T-helper 22 cell (primary cell): ENCODE data around the gene PRSS3.
"Not testable (repeated sequence)": the region's sequence is repeated elsewhere in the genome, so short reads cannot be mapped to it uniquely, and the experiment has no call there.

ENCODE experiments used
- DNase-seq: peaks from one replicate; pipeline ENCODE4 v3.0.0-alpha.2; 2020; ENCODE audit warnings: low read depth

PRSS3 gene

GRCh38 chr9:33795281-33795680 is at the start of gene PRSS3:
PRSS3 (plus strand) TSS chr9:33795561; CDS start chr9:33795574, 13 bp downstream.
- DNase-seq, result no peak

GRCh38 chr9:33748633-33749304 is 46.6 kb upstream of the PRSS3 start:
- no peak for DNase-seq

- DNase-seq, result not testable (repeated sequence)
These were observed 46.1 kb upstream of the PRSS3 start for GRCh38 chr9:33749305-33749654.

GRCh38 chr9:33750307-33750838 is 45.0 kb upstream of the PRSS3 start:
- DNase-seq, result no peak

- no peak for DNase-seq
These were observed 44.5 kb upstream of the PRSS3 start for GRCh38 chr9:33750839-33751339.

- no peak for DNase-seq
These were observed 43.7 kb upstream of the PRSS3 start for GRCh38 chr9:33751536-33752129.

GRCh38 chr9:33752130-33752637 is 43.2 kb upstream of the PRSS3 start:
- no peak for DNase-seq

- not testable (repeated sequence) for DNase-seq
These were observed 42.6 kb upstream of the PRSS3 start for GRCh38 chr9:33752789-33753188.

- not testable (repeated sequence) for DNase-seq
These were observed 35.7 kb upstream of the PRSS3 start for GRCh38 chr9:33759648-33760047.

GRCh38 chr9:33762343-33762742 is 33.0 kb upstream of the PRSS3 start:
- DNase-seq, result no peak

- not testable (repeated sequence) for DNase-seq
These were observed 31.7 kb upstream of the PRSS3 start for GRCh38 chr9:33763709-33764108.

GRCh38 chr9:33765411-33765810 is 29.9 kb upstream of the PRSS3 start:
- no peak for DNase-seq

- DNase-seq, result not testable (repeated sequence)
These were observed 25.0 kb upstream of the PRSS3 start for GRCh38 chr9:33770156-33770880.

- DNase-seq, result not testable (repeated sequence)
These were observed 22.2 kb upstream of the PRSS3 start for GRCh38 chr9:33773135-33773534.

- not testable (repeated sequence) for DNase-seq
These were observed 21.2 kb upstream of the PRSS3 start for GRCh38 chr9:33774074-33774659.

GRCh38 chr9:33776578-33776977 is 18.8 kb upstream of the PRSS3 start:
- no peak for DNase-seq

GRCh38 chr9:33778700-33779351 is 16.5 kb upstream of the PRSS3 start:
- DNase-seq, result no peak

- DNase-seq, result no peak
These were observed 15.1 kb upstream of the PRSS3 start for GRCh38 chr9:33780276-33780675.

- no peak for DNase-seq
These were observed 13.6 kb upstream of the PRSS3 start for GRCh38 chr9:33781736-33782135.

GRCh38 chr9:33782395-33783152 is 12.8 kb upstream of the PRSS3 start:
- DNase-seq, result no peak

GRCh38 chr9:33785914-33786313 is 9.4 kb upstream of the PRSS3 start:
- DNase-seq, result no peak
